Upper lobe of right lung (tissue), 1 donor: ENCODE data around the gene HRAS. TPM values are rescaled to one million over a fixed set of nuclear protein-coding genes. Genes with fewer than 3 reads are reported as not detected.

Experiments used
- ATAC-seq: fragments of 200-7000 bp; cut with Tn5 transposase; one replicate; pipeline ENCODE4 v1.9.1; 2020; ENCODE audit warnings: mild to moderate bottlenecking, moderate library complexity
- DNase-seq: peaks from one replicate; pipeline ENCODE4 v3.0.0-alpha.2; 2020
- H3K27ac ChIP-seq: fragments of 200-600 bp; one replicate; pipeline ENCODE4 v1.8.0; 2022
- H3K27me3 ChIP-seq: fragments of 200-600 bp; one replicate; pipeline ENCODE4 v1.8.0; 2022; ENCODE audit warnings: mild to moderate bottlenecking
- H3K36me3 ChIP-seq: fragments of 200-600 bp; one replicate; pipeline ENCODE4 v1.8.0; 2022
- H3K4me1 ChIP-seq: fragments of 200-600 bp; one replicate; pipeline ENCODE4 v1.8.0; 2022
- H3K4me3 ChIP-seq: fragments of 200-600 bp; one replicate; pipeline ENCODE4 v1.8.0; 2022; ENCODE audit warnings: mild to moderate bottlenecking
- H3K9me3 ChIP-seq: fragments of 200-600 bp; one replicate; pipeline ENCODE4 v1.8.0; 2022
- CTCF ChIP-seq: fragments of 200-600 bp; IDR thresholded peaks from one replicate; pipeline ENCODE4 v1.8.0; 2022; ENCODE audit warnings: antibody characterized with exemption
- intact Hi-C: fragments of 100-400 bp; cut with DNase I; formaldehyde crosslinking; loops from one replicate; pipeline ENCODE4 v1.11.0; 2022
- total RNA-seq: library from RNA; stranded (reverse); fragmentation: NEBNext Ultra II Directional; extraction: Animal tissue kit (Norgen Biotek cat#: 25700); gene quantifications from one replicate; pipeline ENCODE4 v1.2.1, GENCODE V29; 2021
- donor health status: DM: no; HTN: yes; CAD: no; lungs with severe emphysema.

HRAS gene
- total RNA-seq, 1 donor from 2014 or later = 55.5 TPM

- TF ChIP-seq CTCF = no peak
- intact Hi-C loops = no loop called here
- Histone ChIP-seq H3K27me3 (no peaks in the 10 kb centered on the region), H3K36me3 (peaks cover 27% of the 10 kb centered on the region), H3K9me3 (no peaks in the 10 kb centered on the region), H3K4me3 (no peak overlapping the region), H3K4me1 (peaks cover 12% of the 10 kb centered on the region), H3K27ac (no peak overlapping the region)
- DNase-seq (peak; percentile 65), ATAC-seq (no peak)
These were observed 5.5 kb downstream of the HRAS start for GRCh38 chr11:529728-530411.

GRCh38 chr11:528815-529727 lies 6.3 kb downstream of the HRAS start:
- Histone ChIP-seq H3K9me3 (no peaks in the 10 kb centered on the region), H3K4me1 (peaks cover 6% of the 10 kb centered on the region), H3K27me3 (no peaks in the 10 kb centered on the region), H3K36me3 (peaks cover 27% of the 10 kb centered on the region), H3K4me3 (no peak overlapping the region), H3K27ac (no peak overlapping the region)
- TF ChIP-seq CTCF = no peak
- no peak for ATAC-seq
- DNase-seq = peak; percentile 61
- intact Hi-C loops = no loop called here

- ATAC-seq (no peak), DNase-seq (peak; percentile 56)
- Histone ChIP-seq H3K9me3 (no peaks in the 10 kb centered on the region), H3K27me3 (no peaks in the 10 kb centered on the region), H3K27ac (no peak overlapping the region), H3K4me3 (no peak overlapping the region), H3K36me3 (peaks cover 22% of the 10 kb centered on the region), H3K4me1 (no peaks in the 10 kb centered on the region)
- intact Hi-C loops = no loop called here
- TF ChIP-seq CTCF = no peak
These were observed 7.1 kb downstream of the HRAS start for GRCh38 chr11:528166-528814.

- Histone ChIP-seq H3K9me3 (no peaks in the 10 kb centered on the region), H3K27ac (no peak overlapping the region), H3K4me1 (no peaks in the 10 kb centered on the region), H3K36me3 (peaks cover 1% of the 10 kb centered on the region), H3K4me3 (no peak overlapping the region), H3K27me3 (no peaks in the 10 kb centered on the region)
- TF ChIP-seq CTCF = no peak
- intact Hi-C loops = no loop called here
- ATAC-seq (no peak), DNase-seq (no peak)
These were observed 9.2 kb downstream of the HRAS start for GRCh38 chr11:526192-526591.

GRCh38 chr11:521177-521688 lies 14.1 kb downstream of the HRAS start:
- no peak for DNase-seq
- no peak for ATAC-seq
- H3K9me3 ChIP-seq = no peaks in the 10 kb centered on the region
- H3K36me3 ChIP-seq = no peaks in the 10 kb centered on the region
- H3K27me3 ChIP-seq = no peaks in the 10 kb centered on the region
- H3K4me3 ChIP-seq = no peak overlapping the region
- no peak for TF ChIP-seq CTCF
- H3K4me1 ChIP-seq = no peaks in the 10 kb centered on the region
- intact Hi-C loops = no loop called here
- no peak overlapping the region for H3K27ac ChIP-seq
